ENCODE results near the gene NYAP2.

DNA sequence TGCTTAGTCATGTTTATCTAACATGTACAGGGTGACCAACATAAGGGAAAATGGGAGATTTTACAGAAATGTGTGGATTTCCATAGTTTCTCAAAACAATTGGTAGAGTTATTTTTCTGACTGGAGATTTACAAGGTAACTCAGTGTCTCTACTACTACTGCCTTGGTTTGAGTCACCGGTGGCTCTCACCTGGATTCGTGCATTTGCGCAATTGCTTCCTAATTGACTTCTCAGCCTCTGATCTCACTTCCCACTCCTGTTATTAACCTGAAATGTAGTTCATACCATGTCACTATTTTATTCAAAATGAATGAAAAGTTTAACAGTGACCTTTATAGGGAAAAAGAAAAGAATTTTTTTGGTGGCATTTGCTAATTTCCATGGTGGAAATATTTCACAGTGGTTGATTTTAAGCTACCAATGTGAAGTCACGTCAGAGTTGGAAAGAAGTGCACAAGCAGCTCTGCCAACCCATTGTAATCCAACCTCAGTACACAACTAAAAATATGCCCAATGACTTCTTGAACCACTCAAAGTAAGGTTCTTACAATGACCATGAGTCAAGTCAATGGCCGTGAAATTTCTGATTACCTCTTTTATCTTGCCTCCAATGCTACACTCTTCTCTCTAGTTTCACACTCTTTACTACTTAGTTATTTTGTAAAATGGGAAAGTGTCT lies 94.0 kb downstream of the NYAP2 start:
- TF ChIP-seq, protein P1, sequence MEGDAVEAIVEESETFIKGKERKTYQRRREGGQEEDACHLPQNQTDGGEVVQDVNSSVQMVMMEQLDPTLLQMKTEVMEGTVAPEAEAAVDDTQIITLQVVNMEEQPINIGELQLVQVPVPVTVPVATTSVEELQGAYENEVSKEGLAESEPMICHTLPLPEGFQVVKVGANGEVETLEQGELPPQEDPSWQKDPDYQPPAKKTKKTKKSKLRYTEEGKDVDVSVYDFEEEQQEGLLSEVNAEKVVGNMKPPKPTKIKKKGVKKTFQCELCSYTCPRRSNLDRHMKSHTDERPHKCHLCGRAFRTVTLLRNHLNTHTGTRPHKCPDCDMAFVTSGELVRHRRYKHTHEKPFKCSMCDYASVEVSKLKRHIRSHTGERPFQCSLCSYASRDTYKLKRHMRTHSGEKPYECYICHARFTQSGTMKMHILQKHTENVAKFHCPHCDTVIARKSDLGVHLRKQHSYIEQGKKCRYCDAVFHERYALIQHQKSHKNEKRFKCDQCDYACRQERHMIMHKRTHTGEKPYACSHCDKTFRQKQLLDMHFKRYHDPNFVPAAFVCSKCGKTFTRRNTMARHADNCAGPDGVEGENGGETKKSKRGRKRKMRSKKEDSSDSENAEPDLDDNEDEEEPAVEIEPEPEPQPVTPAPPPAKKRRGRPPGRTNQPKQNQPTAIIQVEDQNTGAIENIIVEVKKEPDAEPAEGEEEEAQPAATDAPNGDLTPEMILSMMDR (IDR thresholded peaks at IDR 0.05), result no peak
- no peak for TF ChIP-seq POLR2A (IDR thresholded peaks at IDR 0.05)
